ENCODE data around the gene ALAD. TPM values are rescaled to one million over a fixed set of nuclear protein-coding genes. Genes with fewer than 3 reads are reported as not detected.
"Not testable (repeated sequence)": the region's sequence is repeated elsewhere in the genome, so short reads cannot be mapped to it uniquely, and the experiment has no call there.

Gene ALAD
- total RNA-seq, result 26.2 and 27.4 TPM in 2 replicates
- long read RNA-seq, transcript ALAD-201 (12 exons, 3,173 nt), result major isoform, 60 of 74 reads
- long read RNA-seq, partial matches to known transcripts, result 6 of 74 reads
- long read RNA-seq, other reads (novel, unspliced or antisense), result 4 of 74 reads

DNA sequence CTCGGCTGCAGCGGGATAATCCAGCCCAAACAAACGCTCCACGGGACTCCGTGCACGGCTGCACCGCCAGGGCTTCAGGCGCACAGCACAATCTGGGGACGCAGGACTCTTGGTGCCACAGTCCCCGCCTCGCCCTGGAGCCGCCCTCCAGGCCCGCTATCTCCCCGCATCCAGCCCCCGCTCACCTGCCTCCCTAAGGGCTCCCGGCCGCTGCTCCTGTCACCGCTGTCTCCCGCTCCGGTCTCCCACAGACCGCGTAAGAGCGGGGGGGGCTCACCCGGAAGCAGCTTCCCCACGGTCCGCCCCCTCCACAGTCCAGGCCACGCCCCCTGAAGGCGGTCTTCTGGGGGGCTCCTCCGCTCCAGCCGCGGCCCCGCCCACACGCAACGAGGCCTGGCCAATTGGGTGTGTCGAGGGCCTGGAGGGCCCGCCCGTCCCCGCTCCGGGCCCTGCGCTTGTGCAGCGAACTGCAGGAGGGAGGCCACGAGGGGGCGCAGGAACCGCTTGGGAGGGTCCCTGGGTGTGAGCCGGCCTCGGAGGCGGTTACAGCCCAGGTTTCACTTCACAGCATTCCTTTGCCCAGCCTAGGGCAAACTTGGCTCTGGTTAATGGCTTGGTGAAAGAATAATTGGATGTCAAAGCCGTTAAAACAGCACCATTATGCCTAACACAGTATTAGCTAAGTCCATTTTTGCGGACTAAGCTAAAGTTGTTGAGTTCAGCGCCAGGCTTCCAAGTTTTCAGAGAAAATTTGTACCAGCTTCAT is at the start of gene ALAD:
Gene ALAD, minus strand, starts transcription at position 258 of the 766 bp plus-strand sequence. CDS start 7,725 bp downstream, outside the sequence.
- H3K9me3 Mint-ChIP-seq (ENCODE audit: unreplicated experiment), result no peaks in the 10 kb centered on the region
- H3K4me3 Mint-ChIP-seq (ENCODE audit: unreplicated experiment), result peak within 1 kb of the TSS; percentile 93
- peaks cover 14% of the 10 kb centered on the region for H3K4me1 Mint-ChIP-seq (ENCODE audit: unreplicated experiment)
- DNase-seq (ENCODE audit: extremely low spot score, unreplicated experiment), result peak; percentile 100
- H3K36me3 Mint-ChIP-seq (ENCODE audit: unreplicated experiment), result peaks cover 4% of the 10 kb centered on the region
- TF ChIP-seq CTCF (IDR thresholded peaks at IDR 0.05), result peak; percentile 99
- no peaks in the 10 kb centered on the region for H3K27me3 Mint-ChIP-seq (ENCODE audit: unreplicated experiment)
- peak within 1 kb of the TSS; percentile 70 for H3K27ac Mint-ChIP-seq (ENCODE audit: unreplicated experiment)

DNA sequence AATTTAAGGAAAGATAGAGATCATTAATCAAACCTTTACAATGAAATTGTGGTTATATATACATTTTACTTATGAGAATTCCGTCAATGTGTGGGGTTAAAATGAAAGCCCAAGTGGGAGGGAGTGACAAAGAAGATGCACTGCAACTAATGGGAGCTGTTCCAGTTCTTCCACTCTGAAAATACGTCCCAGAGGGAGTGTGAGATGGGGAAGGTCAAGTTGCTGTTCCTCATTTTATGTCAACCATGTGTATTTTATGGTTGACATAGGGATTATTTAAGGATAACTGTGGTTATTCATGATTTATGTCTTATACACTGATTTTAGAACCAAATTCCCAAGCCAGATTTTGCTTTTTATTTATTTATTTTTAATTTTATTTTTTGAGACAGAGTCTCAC is 48.3 kb upstream of the ALAD start:
- H3K27me3 Mint-ChIP-seq (ENCODE audit: unreplicated experiment), result no peaks in the 10 kb centered on the region
- H3K9me3 Mint-ChIP-seq (ENCODE audit: unreplicated experiment), result no peaks in the 10 kb centered on the region
- no peak for TF ChIP-seq CTCF (IDR thresholded peaks at IDR 0.05)
- no peaks in the 10 kb centered on the region for H3K36me3 Mint-ChIP-seq (ENCODE audit: unreplicated experiment)
- no peak overlapping the region for H3K27ac Mint-ChIP-seq (ENCODE audit: unreplicated experiment)
- no peak overlapping the region for H3K4me3 Mint-ChIP-seq (ENCODE audit: unreplicated experiment)
- peaks cover 5% of the 10 kb centered on the region for H3K4me1 Mint-ChIP-seq (ENCODE audit: unreplicated experiment)
- no peak for DNase-seq (ENCODE audit: extremely low spot score, unreplicated experiment)

GRCh38 chr9:113446323-113446740 is 45.2 kb upstream of the ALAD start:
- Mint-ChIP-seq H3K27ac (ENCODE audit: unreplicated experiment) (no peak overlapping the region), H3K4me1 (ENCODE audit: unreplicated experiment) (no peaks in the 10 kb centered on the region), H3K9me3 (ENCODE audit: unreplicated experiment) (no peaks in the 10 kb centered on the region), H3K36me3 (ENCODE audit: unreplicated experiment) (no peaks in the 10 kb centered on the region), H3K4me3 (ENCODE audit: unreplicated experiment) (no peak overlapping the region), H3K27me3 (ENCODE audit: unreplicated experiment) (no peaks in the 10 kb centered on the region)
- TF ChIP-seq CTCF (IDR thresholded peaks at IDR 0.05), result peak; percentile 78
- DNase-seq (ENCODE audit: extremely low spot score, unreplicated experiment), result no peak

GRCh38 chr9:113444736-113445135 is 43.7 kb upstream of the ALAD start:
- Mint-ChIP-seq H3K36me3 (ENCODE audit: unreplicated experiment) (no peaks in the 10 kb centered on the region), H3K27ac (ENCODE audit: unreplicated experiment) (no peak overlapping the region), H3K4me3 (ENCODE audit: unreplicated experiment) (no peak overlapping the region), H3K4me1 (ENCODE audit: unreplicated experiment) (no peaks in the 10 kb centered on the region), H3K9me3 (ENCODE audit: unreplicated experiment) (no peaks in the 10 kb centered on the region), H3K27me3 (ENCODE audit: unreplicated experiment) (no peaks in the 10 kb centered on the region)
- DNase-seq (ENCODE audit: extremely low spot score, unreplicated experiment), result no peak
- TF ChIP-seq CTCF (IDR thresholded peaks at IDR 0.05), result no peak

DNA sequence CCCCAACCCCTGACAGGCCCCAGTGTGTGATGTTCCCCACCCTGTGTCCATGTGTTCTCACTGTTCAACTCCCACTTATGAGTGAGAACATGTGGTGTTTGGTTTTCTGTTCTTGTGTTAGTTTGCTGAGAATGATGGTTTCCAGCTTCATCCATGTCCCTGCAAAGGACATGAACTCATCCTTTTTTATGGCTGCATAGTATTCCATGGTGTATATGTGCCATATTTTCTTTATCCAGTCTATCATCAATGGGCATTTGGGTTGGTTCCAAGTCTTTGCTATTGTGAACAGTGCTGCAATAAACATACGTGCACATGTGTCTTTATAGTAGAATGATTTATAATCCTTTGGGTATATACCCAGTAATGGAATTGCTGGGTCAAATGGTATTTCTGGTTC is 36.6 kb upstream of the ALAD start:
- Mint-ChIP-seq H3K27me3 (ENCODE audit: unreplicated experiment) (peaks cover 16% of the 10 kb centered on the region), H3K27ac (ENCODE audit: unreplicated experiment) (peak overlapping the region; percentile 59), H3K4me1 (ENCODE audit: unreplicated experiment) (peaks cover 16% of the 10 kb centered on the region)
- H3K36me3 Mint-ChIP-seq (ENCODE audit: unreplicated experiment); H3K4me3 Mint-ChIP-seq (ENCODE audit: unreplicated experiment); H3K9me3 Mint-ChIP-seq (ENCODE audit: unreplicated experiment); DNase-seq (ENCODE audit: extremely low spot score, unreplicated experiment): not testable (repeated sequence)
